ENCODE measurements around the gene TNS3. TPM values are rescaled to one million over a fixed set of nuclear protein-coding genes. Genes with fewer than 3 reads are reported as not detected.

Gene TNS3
- total RNA-seq, 2 donors from 2014 or later: 64.8 to 69.3 TPM

DNA sequence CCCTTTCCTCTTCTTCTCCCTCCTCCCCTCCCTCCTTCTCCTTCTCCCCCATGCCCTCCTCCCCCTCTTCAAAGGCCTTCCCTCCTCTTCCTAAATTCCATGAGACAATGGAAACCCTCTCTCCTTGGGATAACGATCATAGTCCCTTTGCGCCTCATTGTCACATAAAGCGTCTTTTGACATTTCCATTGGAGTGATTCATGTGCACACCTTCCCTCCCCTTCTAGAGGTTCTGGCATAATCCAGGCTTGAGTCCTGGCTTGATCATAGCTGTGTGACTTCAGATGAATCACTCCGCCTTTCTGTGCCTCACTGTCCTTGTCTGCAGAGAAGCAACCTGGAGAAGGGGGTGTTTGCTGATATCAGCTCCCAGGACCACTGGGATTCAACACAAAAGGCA, 204.2 kb downstream of the TNS3 start:
- intact Hi-C loops (cut with DNase I): no loop called here
- DNase-seq (ENCODE audit: low spot score): no peak

DNA sequence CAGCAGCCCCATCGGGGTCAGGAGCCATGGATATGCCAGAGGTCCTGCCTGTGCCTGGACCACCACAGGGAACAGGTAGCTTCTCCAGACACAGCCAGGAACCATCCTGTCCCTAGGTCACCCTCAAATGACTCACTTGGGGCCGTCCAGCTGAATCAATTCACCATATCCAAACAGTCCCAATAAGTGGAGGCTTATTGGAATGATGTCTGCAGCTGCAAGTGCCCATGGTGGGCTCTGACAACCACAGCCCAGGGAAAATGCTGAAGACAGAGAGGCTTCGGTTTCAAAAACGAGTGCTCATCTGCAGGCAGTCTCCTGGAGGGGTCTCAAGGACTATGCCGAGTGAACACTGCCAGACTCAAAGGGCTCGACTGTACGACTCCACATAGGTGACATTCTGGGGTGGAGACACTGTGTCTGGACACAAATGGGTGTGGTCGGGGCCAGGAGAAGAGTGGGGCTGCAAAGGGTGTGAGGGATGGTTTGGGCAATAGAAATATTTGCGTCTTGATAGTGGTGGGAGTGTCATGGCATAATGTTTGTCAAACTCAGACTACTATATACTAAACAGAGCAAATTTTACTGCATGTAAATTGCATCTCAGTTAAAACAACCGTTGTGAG, 204.8 kb downstream of the TNS3 start:
- peak; percentile 29 for DNase-seq (ENCODE audit: low spot score)
- intact Hi-C loops (cut with DNase I): no loop called here

DNA sequence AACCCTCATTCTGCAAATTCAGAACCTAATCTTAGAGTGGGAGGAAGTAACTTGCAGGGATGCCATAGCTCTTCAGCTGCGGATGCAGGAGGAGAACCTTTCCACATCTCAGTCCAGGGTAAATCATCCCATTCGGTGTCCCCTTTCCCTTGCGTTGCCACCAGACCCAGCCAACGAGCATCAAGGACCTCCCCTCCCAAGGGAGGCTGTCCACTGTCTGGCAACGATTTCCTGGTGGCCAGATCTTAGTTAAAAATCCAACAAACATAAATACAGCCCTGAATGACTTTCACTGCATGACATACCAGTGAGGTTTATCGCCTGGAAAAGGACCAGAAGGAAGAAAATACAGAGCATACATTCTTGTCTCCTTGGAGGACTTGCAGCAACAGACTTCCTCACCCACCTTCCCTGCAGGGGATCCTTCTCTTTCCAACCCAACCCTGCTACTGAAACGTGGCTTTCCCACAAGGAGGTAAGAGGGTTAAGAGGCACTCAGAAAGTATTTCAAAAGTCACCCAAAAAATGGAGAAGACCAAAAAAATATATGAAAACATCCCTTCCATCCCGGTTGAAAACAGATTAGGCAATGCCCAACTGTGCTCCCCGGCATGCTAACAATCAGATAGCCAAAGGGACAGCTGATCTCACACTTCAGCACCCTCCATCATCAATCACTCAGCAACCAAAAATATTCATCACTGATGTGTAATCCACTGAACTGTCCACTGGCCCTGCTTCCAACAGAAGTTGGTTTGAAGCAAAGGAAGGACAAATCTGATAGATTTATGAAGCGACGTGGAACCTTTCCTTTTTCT, 206.6 kb downstream of the TNS3 start:
- intact Hi-C loops (cut with DNase I): no loop called here
- no peak for DNase-seq (ENCODE audit: low spot score)

DNA sequence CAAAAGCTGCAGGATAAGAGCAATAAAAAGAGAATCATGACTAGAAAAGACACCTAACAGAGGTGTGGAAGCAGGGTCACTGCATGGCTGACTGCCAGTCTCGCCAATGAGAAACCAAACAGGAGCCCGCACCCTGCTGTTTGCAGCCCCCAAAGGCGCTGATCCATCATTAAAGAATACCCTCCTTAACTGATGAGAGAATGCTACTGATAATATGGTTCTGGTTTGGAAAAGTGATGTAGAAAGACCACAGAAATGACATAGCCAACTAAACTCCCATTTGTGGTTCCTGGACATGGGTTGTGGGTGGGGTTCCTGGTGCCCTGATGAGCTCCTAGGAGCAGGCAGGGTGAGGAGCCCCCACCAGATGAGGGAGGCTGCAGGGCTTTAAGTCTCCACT, 207.4 kb downstream of the TNS3 start:
- no peak for DNase-seq (ENCODE audit: low spot score)
- intact Hi-C loops (cut with DNase I): no loop called here

- no peak for DNase-seq (ENCODE audit: low spot score)
- intact Hi-C loops (cut with DNase I): no loop called here
These were observed 207.9 kb downstream of the TNS3 start for GRCh38 chr7:47373871-47374451.

- no peak for DNase-seq (ENCODE audit: low spot score)
- intact Hi-C loops (cut with DNase I): no loop called here
These were observed 210.1 kb downstream of the TNS3 start for GRCh38 chr7:47371733-47372368.

DNA sequence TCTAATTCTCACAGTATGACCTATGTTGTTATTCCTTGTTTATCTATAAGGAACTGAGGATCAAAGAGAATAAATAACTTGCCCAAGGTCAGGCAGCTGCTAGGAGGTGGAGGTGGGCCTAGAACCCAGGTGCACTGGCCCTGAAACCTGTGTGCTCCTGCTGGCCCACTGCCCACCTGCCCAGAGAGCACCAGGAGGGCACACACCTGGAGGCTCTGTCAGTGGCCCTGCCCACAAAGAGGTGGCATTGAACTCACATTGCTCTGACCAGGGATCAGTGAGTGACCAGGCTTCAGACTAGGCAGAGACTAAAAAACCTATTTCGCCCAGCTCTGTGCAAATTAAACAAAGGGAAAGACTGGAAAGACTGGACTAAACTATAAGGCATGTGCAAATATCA, 210.6 kb downstream of the TNS3 start:
- intact Hi-C loops (cut with DNase I): no loop called here
- DNase-seq (ENCODE audit: low spot score): no peak

DNA sequence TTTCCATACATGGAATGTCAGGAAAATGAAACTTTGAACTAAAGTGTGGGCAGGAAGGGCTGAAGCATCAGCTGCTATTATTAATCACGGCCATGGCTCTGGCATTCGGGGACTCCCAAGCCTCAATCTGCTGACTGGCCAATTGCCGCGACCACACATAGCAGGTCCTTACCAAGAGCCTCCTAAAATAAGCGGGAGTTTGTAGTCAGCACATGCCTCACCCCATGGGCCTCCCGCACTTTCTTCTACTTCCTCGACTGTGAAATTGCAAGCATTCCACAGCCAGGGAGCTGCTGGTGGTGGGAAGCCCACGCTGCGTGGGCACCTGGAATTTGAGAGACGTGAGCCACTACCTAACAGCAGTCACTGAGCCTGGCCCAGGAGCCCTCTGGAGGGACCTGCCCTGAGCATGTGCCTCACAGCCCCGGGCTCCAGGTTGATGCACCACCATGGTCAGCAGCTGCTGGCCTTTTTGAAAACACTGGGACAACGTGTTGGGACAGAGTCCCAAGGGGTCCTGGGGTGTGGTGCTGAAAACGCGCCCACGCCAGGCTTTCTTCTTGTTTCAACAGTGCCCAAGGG, 211.4 kb downstream of the TNS3 start:
- intact Hi-C loops (cut with DNase I): no loop called here
- no peak for DNase-seq (ENCODE audit: low spot score)

GRCh38 chr7:47369736-47370135, 212.2 kb downstream of the TNS3 start:
- intact Hi-C loops (cut with DNase I): no loop called here
- DNase-seq (ENCODE audit: low spot score): no peak

GRCh38 chr7:47368190-47368812, 213.6 kb downstream of the TNS3 start:
- intact Hi-C loops (cut with DNase I): no loop called here
- DNase-seq (ENCODE audit: low spot score): no peak

DNA sequence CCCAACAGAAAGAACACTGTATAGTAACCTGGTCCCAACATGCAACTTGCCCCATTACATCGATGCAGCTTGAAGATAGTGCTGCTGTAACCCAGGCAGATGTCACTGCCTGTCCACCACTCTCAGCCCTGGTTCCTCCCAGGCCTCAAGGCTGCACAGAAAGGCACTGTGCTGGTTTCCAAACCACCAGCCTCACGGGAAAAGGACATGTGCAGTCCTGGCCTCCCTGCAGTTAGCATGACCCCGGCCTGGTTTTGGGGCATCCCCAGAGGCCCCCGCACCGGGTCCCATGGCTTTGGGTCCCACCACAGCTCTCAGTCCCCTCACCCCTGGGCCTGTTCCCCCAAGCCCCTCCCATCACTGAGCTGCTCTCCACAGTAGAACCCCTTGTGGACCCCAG, 214.5 kb downstream of the TNS3 start:
- no peak for DNase-seq (ENCODE audit: low spot score)
- intact Hi-C loops (cut with DNase I): no loop called here

DNA sequence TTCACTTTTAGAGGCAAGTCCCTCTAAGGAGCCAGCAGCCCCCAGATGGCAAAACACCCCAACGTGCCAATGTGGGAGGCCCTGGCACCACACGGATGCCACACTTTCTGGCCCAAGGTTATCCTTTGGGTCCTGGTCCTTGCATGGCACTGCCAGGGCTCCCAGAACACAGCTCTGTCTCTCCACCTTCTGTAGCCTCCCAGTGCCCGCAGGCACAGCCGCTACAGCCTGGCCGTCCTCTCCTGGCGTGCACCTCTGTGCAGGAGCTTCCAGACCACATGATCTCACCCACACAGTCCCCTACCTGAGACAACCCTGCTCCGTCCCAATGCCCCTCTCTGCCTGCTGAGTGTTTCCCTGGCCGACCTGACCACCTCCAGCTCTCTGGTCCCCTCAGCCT, 215.0 kb downstream of the TNS3 start:
- no peak for DNase-seq (ENCODE audit: low spot score)
- intact Hi-C loops (cut with DNase I): no loop called here

GRCh38 chr7:47366211-47366610, 215.7 kb downstream of the TNS3 start:
- DNase-seq (ENCODE audit: low spot score): no peak

GRCh38 chr7:47362984-47363383, 218.9 kb downstream of the TNS3 start:
- intact Hi-C loops (cut with DNase I): no loop called here
- DNase-seq (ENCODE audit: low spot score): no peak

More at GRCh38 chr7:47366211-47366610, 215.7 kb downstream of the TNS3 start:
- intact Hi-C loops (cut with DNase I): no loop called here

GRCh38 chr7:47361746-47362215, 220.1 kb downstream of the TNS3 start:
- intact Hi-C loops (cut with DNase I): no loop called here
- DNase-seq (ENCODE audit: low spot score): no peak

DNA sequence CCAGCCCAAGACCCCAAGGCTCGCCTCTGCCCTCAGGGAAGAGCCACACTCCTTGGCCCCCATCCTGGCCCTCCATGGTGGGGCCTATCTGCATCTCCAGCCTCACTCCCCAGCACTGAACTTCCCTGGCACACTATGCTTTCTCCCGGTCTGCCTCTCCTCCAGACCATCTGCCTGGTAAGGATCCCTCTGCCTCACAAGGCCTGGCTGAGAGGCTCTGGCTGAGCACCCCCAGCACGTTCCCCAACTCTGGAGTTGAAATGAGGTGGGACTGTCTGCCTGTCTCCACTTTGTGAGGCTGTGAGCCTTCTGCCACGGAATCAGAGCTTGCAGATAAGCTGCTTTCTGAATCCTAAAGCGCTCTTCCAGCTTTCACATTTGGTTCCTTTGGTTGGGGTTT, 220.7 kb downstream of the TNS3 start:
- no peak for DNase-seq (ENCODE audit: low spot score)
- intact Hi-C loops (cut with DNase I): no loop called here

DNA sequence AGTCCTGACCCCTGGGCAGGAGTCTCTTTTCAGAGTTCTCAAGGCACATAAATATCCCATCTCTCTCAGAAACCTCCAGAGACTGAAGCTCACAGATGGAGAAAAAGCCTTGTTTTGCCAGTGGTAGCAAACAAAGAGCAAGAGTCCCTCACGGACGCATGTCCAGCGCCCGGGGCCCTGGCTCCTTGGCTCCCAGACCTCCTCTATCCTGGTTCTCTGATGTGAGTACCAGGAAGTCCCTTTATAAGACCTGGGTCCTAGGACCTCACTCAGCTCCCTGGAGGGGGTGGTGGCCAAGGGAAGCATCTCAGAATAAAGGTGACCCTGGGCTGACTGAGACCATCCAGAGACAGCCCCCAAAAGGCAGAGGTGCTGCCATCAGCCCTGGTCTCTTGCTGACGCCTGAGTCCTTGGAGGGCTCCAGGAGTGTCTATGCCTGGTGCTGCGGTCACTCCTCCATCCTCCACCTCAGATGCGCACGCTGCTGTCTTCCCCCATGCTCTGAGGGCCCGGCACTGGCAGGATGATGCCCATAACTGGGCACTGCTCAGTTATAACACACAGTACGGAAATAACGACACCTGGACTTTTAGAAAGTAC, 221.5 kb downstream of the TNS3 start:
- intact Hi-C loops (cut with DNase I): no loop called here
- no peak for DNase-seq (ENCODE audit: low spot score)

DNA sequence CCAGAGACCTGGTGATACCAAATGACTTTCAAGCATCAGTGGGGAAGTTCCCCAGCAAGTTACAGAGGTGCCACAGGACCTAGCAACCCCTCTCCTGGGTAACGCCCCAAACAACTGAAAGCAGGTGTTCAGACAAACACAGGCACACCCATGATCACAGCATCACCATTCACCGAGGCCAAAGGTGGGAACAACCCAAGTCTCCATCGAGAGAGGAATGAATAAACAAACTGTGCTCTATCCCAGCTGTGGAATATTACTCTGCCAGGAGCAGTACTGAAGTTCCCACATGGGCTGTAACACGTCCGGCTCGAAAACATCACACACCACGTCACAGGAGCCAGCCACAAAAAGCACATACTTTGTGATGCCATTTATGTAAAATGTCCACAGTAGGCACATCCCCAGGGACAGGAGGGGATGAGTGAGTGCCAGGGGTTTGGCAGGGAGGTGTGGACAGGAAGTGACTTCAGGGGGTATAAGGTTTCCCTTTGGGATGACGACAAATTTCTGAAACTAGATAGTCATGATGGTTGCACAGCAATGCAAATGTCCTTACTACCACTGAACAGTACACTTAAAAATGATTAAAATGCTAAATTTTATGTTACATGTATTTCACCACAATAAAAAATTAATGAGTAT, 222.8 kb downstream of the TNS3 start:
- DNase-seq (ENCODE audit: low spot score): no peak
- intact Hi-C loops (cut with DNase I): no loop called here

- intact Hi-C loops (cut with DNase I): no loop called here
- no peak for DNase-seq (ENCODE audit: low spot score)
These were observed 223.6 kb downstream of the TNS3 start for GRCh38 chr7:47358357-47358756.
